Measurements from ENCODE around the gene NYAP2. TPM values are rescaled to one million over a fixed set of nuclear protein-coding genes. Genes with fewer than 3 reads are reported as not detected.

The NYAP2 gene
- total RNA-seq, 4 donors from 2014 or later = 0.14 TPM; not detected in 3

- Histone ChIP-seq H3K27me3 (no peaks in the 10 kb centered on the region), H3K4me3 (no peak overlapping the region), H3K36me3 (no peaks in the 10 kb centered on the region), H3K27ac (no peak overlapping the region), H3K4me1 (no peaks in the 10 kb centered on the region), H3K9me3 (no peaks in the 10 kb centered on the region)
- intact Hi-C loops (cut with DNase I; ENCODE audit: low total_unique reads) = no loop called here
- no peak for DNase-seq
- TF ChIP-seq POLR2A (IDR thresholded peaks at IDR 0.05) (no peak), CTCF (IDR thresholded peaks at IDR 0.05) (no peak)
These were observed 198.9 kb downstream of the NYAP2 start for GRCh38 chr2:225598426-225598825.

- intact Hi-C loops (cut with DNase I; ENCODE audit: low total_unique reads) = no loop called here
- Histone ChIP-seq H3K27ac (no peak overlapping the region), H3K36me3 (no peaks in the 10 kb centered on the region), H3K4me1 (no peaks in the 10 kb centered on the region), H3K9me3 (no peaks in the 10 kb centered on the region), H3K4me3 (no peak overlapping the region), H3K27me3 (no peaks in the 10 kb centered on the region)
- DNase-seq = no peak
- TF ChIP-seq POLR2A (IDR thresholded peaks at IDR 0.05) (no peak), CTCF (IDR thresholded peaks at IDR 0.05) (no peak)
These were observed 199.4 kb downstream of the NYAP2 start for GRCh38 chr2:225598897-225599296.

GRCh38 chr2:225599856-225600255 lies 200.3 kb downstream of the NYAP2 start:
- H3K36me3 ChIP-seq = no peaks in the 10 kb centered on the region
- H3K27me3 ChIP-seq = no peaks in the 10 kb centered on the region
- DNase-seq = no peak
- intact Hi-C loops (cut with DNase I; ENCODE audit: low total_unique reads) = no loop called here
- no peak overlapping the region for H3K27ac ChIP-seq
- H3K9me3 ChIP-seq = no peaks in the 10 kb centered on the region
- no peak overlapping the region for H3K4me3 ChIP-seq
- TF ChIP-seq POLR2A (IDR thresholded peaks at IDR 0.05) = no peak
- no peak for TF ChIP-seq CTCF (IDR thresholded peaks at IDR 0.05)
- no peaks in the 10 kb centered on the region for H3K4me1 ChIP-seq

GRCh38 chr2:225600444-225600843 lies 200.9 kb downstream of the NYAP2 start:
- Histone ChIP-seq H3K36me3 (no peaks in the 10 kb centered on the region), H3K4me1 (no peaks in the 10 kb centered on the region), H3K27me3 (no peaks in the 10 kb centered on the region), H3K27ac (no peak overlapping the region), H3K9me3 (no peaks in the 10 kb centered on the region), H3K4me3 (no peak overlapping the region)
- DNase-seq = no peak
- TF ChIP-seq CTCF (IDR thresholded peaks at IDR 0.05) (no peak), POLR2A (IDR thresholded peaks at IDR 0.05) (no peak)
- intact Hi-C loops (cut with DNase I; ENCODE audit: low total_unique reads) = no loop called here

- no peaks in the 10 kb centered on the region for H3K36me3 ChIP-seq
- no peak for DNase-seq
- intact Hi-C loops (cut with DNase I; ENCODE audit: low total_unique reads) = no loop called here
- no peak overlapping the region for H3K4me3 ChIP-seq
- no peak for TF ChIP-seq CTCF (IDR thresholded peaks at IDR 0.05)
- TF ChIP-seq POLR2A (IDR thresholded peaks at IDR 0.05) = no peak
- H3K9me3 ChIP-seq = no peaks in the 10 kb centered on the region
- no peaks in the 10 kb centered on the region for H3K4me1 ChIP-seq
- H3K27me3 ChIP-seq = no peaks in the 10 kb centered on the region
- no peak overlapping the region for H3K27ac ChIP-seq
These were observed 201.4 kb downstream of the NYAP2 start for GRCh38 chr2:225600865-225601264.

All from uterus (tissue), 4 donors.